Hippocampal formation (tissue), 2 donors: ENCODE results near the gene TBC1D16.
"Not testable (repeated sequence)": the region's sequence is repeated elsewhere in the genome, so short reads cannot be mapped to it uniquely, and the experiment has no call there.

Source experiments
- DNase-seq, 2 donors: peaks; one replicate each; lab custom pipeline; 2025; lab: John Stamatoyannopoulos, UW

TBC1D16 gene

GRCh38 chr17:80005360-80006338, 30.0 kb downstream of the TBC1D16 start:
- no peak for DNase-seq

DNA sequence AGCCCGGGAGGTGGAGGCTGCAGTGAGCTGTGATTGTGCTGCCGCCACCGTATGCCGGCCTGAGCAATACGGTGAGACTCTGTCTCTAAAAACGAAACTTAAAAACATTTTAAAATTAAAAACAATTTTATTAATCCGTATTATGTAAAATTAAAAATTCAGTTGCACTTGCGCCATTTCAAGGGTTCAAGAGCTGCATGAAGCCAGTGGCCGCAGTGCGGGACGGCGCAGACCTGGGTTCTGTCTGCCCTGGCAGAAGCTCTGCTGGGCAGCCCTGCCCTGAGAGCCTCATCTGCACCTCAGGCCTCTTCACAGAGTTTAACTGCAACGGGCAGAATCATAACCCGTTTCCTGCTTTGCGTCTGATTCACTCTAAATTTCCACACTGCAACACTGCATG, 31.7 kb downstream of the TBC1D16 start:
- no peak for DNase-seq

- DNase-seq: no peak
Observed at GRCh38 chr17:80002690-80003490, 32.8 kb downstream of the TBC1D16 start.

DNA sequence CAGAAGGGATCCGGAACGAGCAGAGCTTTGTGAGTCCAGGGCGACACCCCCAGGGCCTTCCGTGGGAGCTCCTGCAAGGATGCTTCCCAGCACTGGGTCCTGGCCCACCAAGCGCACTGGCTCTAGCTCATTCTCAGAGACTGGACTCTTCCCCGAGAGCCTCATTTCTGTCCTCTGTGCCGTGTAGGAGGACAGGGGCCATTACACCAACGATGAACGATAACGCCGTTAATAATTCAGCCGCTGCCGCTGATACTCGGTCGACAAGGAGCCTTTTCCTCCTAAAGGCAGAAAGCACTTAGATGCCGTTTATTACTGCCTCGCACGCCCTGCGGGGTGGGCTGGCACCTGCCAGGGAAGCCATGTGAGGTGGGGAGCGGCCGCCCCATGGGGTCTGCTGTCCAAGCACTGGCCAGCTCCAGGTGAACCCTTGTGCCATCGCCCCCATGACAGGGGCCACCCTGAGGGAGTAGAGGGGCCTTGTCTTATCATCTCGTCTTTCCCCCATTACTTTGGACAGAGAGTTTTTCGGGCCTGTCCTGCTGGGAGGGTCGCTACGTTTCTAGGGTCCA, 33.5 kb downstream of the TBC1D16 start:
- no peak for DNase-seq

DNA sequence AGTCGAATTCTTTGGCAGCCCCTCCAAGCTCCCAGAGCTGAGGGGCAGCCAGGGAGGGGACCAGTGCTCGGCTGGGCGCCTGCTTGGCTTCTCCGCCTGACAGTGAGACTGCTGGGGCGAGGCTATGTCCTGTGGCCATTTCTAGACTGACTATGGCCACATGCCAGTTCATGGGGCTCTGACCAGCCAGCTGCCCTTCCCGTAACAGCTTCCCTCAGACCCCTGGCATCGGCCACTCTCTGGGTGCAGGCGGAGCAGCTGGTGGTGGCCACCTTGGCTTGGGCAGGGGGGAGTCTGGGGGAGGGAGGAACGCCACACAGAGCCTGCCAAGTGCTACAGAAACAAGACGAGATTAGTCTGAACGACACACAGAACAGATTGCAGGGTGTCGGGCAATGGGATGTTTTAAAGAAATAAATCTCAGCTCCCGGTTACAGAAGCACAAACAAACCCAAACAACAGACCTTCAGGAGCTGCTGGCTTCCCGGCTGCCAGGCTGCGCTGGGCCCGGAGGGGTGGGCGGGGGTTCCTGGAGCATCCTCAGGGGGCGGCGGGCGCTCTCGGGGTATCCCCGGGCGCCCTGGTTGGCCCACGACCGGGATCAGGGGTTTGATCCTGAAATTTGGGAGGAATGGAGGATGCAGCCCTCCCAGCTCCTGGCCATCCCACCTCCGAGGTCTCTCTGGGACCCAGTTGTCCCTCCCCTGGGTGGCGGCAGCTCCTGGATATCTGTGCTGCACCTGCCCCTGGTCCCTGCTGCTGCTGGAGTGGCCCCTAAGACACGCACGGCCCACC, 34.5 kb downstream of the TBC1D16 start:
- no peak for DNase-seq

DNA sequence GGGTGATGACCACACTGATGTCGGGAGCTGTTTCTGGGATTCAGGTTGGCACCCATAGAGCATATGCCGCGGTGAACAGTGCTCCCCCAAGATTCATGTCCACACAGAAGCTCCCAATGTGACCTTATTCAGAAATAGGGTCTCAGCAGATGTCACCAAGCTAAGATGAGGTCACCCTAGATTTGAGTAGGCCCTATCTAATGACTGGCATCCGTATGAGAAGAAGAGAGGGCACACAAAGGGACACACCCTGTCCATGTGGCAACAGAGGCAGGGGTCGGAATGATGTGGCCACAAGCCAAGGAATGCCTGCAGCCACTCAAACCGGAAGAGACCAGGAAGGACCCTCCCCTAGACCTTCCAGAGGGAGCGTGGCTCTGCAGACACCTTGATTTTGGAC, 35.5 kb downstream of the TBC1D16 start:
- DNase-seq: no peak

- no peak for DNase-seq
Observed at GRCh38 chr17:79997011-79997660, 38.5 kb downstream of the TBC1D16 start.

GRCh38 chr17:79996291-79996690, 39.4 kb downstream of the TBC1D16 start:
- DNase-seq: no peak

DNA sequence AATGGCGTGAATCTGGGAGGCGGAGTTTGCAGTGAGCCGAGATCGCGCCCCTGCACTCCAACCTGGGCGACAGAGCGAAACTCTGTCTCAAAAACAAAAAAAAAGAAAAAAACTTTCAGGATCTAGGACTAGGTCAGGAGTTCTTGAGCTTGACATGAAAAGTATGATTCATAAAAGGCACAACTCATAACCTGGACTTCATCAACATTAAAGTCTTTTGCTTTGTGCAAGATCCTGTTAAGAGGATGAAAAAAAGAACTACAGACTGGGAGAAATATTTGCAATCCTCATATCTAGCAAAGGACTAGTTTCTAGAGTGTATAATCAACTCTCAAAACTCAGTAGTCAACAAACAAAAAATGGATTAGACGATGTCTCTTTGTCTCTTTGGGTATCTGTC, 40.0 kb downstream of the TBC1D16 start:
- DNase-seq: no peak

- no peak for DNase-seq
Observed at GRCh38 chr17:79994602-79995001, 41.1 kb downstream of the TBC1D16 start.

DNA sequence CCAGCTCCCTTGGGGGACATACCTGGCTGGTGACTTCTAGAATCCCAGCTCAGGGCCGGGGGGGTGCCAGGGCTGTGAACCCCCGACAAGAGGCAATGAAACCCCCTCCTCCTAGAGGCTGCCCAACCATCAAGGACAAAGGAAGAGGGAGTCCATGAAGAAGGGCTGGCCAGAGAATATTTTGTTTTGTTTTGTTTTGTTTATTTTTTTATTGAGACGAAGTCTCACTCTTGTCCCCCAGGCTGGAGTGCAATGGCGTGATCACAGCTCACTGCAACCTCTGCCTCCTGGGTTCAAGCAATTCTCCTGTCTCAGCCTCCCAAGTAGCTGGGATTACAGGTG, 41.5 kb downstream of the TBC1D16 start:
- not testable (repeated sequence) for DNase-seq

- DNase-seq: peak in 1 of 2 donors; percentile 11
Observed at GRCh38 chr17:79993390-79994227, 42.1 kb downstream of the TBC1D16 start.

DNA sequence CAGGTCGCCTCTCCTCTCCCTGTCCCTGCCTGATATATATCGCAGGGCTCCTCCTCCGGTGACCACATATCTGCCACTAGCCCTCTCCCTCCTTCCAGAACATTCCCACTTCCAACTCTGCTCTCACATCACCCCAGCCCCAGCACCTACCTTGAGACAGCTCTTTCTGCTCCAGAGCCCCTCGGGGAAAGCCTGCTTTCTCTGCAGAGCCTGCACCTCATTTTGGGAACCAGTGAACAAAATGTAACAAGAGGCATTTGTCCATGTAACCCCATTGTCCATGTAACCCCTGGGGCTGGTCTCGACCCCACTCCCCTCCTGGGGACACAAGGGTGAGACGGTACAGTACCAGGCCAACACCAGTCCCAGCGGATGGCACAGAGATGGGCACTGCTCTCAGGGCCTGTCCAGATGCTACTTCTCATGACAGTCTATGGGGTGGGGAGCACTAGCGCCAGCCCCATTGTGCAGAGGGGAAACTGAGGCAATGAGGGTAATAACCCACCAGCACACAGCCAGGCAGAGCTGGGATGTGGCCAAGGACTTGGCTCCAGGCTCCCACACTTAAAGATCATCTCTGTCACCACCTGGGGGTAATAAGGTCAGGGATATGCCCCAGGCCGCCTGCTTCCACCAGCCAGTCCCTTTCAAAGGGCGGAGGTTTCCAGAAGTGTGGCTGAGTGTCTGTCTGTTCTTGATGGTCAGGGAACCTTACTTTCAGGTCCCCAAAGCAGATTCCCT, 42.9 kb downstream of the TBC1D16 start:
- DNase-seq: no peak

GRCh38 chr17:79991924-79992648, 43.6 kb downstream of the TBC1D16 start:
- no peak for DNase-seq

DNA sequence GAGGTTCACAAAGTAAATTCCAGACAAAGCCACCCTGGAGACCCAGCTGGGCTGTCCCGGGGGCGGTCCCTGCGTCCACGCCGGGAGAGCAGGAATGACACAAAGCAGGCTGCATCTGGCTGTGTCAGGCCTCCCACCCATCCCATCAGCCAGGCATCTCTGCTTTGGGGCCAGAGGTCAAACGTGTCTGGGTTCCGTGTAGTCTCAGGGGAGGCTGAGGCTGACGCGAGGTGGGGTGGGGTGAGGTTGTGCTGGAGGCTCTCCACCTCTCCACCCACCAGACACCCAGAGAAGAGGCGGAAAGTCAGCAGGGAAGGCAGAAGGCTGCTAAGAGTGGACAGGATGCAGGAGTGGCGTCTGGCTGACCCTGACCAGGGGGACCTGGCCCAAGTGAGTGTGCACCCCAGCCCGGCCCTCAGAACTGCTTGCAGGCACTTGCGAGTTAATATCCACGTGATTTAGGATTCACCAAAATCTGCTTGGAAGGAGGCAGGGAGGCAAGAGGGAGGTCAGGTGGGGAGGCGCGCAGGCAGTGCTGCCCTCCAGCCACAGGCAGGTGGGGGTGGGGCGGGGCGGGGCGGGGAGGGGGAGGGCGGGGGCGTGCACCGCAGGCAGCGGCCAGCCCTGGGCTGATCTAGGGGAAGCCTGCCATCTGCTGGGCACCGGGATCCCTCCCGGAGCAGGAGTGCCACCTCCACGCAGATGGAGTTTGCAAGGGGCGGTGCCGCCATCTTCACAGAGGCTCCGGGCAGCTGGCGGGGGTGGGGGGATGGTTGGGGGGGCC, 44.3 kb downstream of the TBC1D16 start:
- DNase-seq: peak; percentile 55 to 84

DNA sequence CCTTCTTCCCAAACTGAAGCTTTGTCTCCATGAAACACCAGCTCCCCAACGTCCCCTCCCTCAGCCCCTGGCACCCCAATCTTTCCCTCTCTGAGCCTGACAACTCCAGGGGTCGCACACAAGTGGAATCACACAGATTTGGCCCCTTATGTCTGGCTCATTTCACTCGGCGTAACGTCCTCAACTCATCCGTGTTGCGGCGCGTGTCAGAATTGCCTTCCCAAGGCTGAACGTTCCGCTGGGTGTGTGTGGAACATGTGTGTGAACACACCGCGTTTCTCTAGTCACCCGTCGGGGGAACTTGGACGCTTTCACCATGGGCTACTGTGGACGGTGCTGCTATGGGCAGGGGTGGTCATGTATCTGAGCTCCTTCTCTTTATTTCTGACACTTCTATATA, 45.0 kb downstream of the TBC1D16 start:
- no peak for DNase-seq

GRCh38 chr17:79990051-79990592, 45.5 kb downstream of the TBC1D16 start:
- no peak for DNase-seq
